Testis (tissue), 2 donors: ENCODE data around the gene LRRC73.

Experiments used
- POLR2A ChIP-seq: fragments of 450-650 bp; IDR thresholded peaks from one replicate; pipeline ENCODE4 v1.6.1; 2017; ENCODE audit warnings: antibody characterized with exemption, mild to moderate bottlenecking, moderate library complexity
- TF ChIP-seq, protein P1 (sequence below), 3 experiments: fragments of 450-650 bp in 2 of 3; fragments of 200-600 bp in 1 of 3; sonication (generic) in 1 of 3; IDR thresholded peaks; one replicate each; pipeline ENCODE4 v1.5.1; 2016 to 2019; ENCODE audit warnings: antibody characterized with exemption in 3 of 3, mild to moderate bottlenecking in 2 of 3, moderate library complexity in 1 of 3

DNA sequence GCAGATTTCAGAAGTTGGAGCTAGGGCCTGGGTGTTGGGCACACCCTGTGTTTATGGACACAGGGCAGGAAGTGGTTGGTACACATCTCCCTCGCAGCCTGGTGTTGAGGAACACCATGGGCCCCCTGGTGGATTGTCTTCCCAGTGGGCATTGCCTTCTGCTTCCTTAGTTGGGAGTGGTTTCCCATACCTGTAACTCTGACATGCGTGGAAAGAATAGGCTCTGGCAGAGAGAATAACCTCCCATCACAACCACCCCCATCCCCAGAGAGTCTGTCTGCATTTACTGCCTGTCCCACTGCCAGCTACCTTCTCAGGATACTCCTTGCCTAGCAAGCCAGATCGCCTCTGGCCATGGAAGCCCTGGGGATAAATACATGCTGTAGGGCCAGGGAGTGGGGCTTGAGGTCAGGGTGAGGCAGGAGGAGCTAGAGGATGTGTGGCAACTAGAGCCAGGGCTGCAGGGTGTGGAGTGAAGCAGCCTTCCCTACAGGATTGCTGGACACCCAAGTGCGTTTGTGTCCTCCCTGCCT is 14.7 kb downstream of the LRRC73 start:
- no peak for TF ChIP-seq POLR2A
- TF ChIP-seq, protein P1, sequence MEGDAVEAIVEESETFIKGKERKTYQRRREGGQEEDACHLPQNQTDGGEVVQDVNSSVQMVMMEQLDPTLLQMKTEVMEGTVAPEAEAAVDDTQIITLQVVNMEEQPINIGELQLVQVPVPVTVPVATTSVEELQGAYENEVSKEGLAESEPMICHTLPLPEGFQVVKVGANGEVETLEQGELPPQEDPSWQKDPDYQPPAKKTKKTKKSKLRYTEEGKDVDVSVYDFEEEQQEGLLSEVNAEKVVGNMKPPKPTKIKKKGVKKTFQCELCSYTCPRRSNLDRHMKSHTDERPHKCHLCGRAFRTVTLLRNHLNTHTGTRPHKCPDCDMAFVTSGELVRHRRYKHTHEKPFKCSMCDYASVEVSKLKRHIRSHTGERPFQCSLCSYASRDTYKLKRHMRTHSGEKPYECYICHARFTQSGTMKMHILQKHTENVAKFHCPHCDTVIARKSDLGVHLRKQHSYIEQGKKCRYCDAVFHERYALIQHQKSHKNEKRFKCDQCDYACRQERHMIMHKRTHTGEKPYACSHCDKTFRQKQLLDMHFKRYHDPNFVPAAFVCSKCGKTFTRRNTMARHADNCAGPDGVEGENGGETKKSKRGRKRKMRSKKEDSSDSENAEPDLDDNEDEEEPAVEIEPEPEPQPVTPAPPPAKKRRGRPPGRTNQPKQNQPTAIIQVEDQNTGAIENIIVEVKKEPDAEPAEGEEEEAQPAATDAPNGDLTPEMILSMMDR (IDR thresholded peaks at IDR 0.05), result no peak
